Lung (tissue), 12 donors: Measurements from ENCODE around the gene BIRC7. TPM values are rescaled to one million over a fixed set of nuclear protein-coding genes. Genes with fewer than 3 reads are reported as not detected.
A peak's percentile ranks its signal among the peaks of the same experiment; 100 is the strongest.

Experiments used
- ATAC-seq: fragments of 200-7000 bp; cut with Tn5 transposase; one replicate; pipeline ENCODE4 v1.9.1; 2020; ENCODE audit warnings: moderate number of reproducible peaks; ENCODE audit not compliant: insufficient read depth, low FRiP score
- DNase-seq, 3 donors: peaks; one replicate each; pipeline ENCODE4 v3.0.0-alpha.2; 2013 to 2017
- H3K27ac ChIP-seq, 2 donors: one replicate each; pipeline ENCODE4 v1.5.1; 2013; ENCODE audit warnings: mild to moderate bottlenecking in 2 of 2, moderate library complexity in 2 of 2, control low read depth in 1 of 2, inconsistent platforms in 1 of 2, low read depth in 1 of 2, low read length in 1 of 2
- H3K27me3 ChIP-seq, 3 donors: one replicate each; pipeline ENCODE4 v1.5.1; 2013; ENCODE audit warnings: low read length in 2 of 3; ENCODE audit not compliant: control insufficient read depth in 3 of 3, insufficient read depth in 3 of 3
- H3K36me3 ChIP-seq, 4 donors: one replicate each; pipeline ENCODE4 v1.5.1; 2013; ENCODE audit warnings: low read length in 4 of 4, mild to moderate bottlenecking in 1 of 4, moderate library complexity in 1 of 4; ENCODE audit not compliant: control insufficient read depth in 4 of 4, insufficient read depth in 4 of 4
- H3K4me1 ChIP-seq, 5 donors: one replicate each; pipeline ENCODE4 v1.5.1; 2013; ENCODE audit warnings: low read length in 5 of 5, mild to moderate bottlenecking in 2 of 5, moderate library complexity in 1 of 5; ENCODE audit not compliant: control insufficient read depth in 5 of 5, insufficient read depth in 5 of 5
- H3K4me3 ChIP-seq: one replicate; pipeline ENCODE4 v1.5.1; 2013; ENCODE audit warnings: mild to moderate bottlenecking, control low read depth, moderate library complexity
- H3K9ac ChIP-seq, 2 donors: one replicate each; pipeline ENCODE4 v1.5.1; 2013; ENCODE audit warnings: low read length in 2 of 2, control low read depth in 1 of 2; ENCODE audit not compliant: insufficient read depth in 1 of 2
- H3K9me3 ChIP-seq, 4 donors: one replicate each; pipeline ENCODE4 v1.5.1; 2013; ENCODE audit warnings: low read length in 3 of 4, mild to moderate bottlenecking in 1 of 4, moderate library complexity in 1 of 4; ENCODE audit not compliant: control insufficient read depth in 4 of 4, insufficient read depth in 3 of 4
- WGBS, 2 donors: extraction: QIAGEN DNeasy Blood & Tissue Kit; methylation state at CpG; one replicate each; pipeline ENCODE4 v1.1.7; 2013; 5-methylcytosine and 5-hydroxymethylcytosine counted together
- polyA plus RNA-seq, 2 donors: library from polyadenylated mRNA; stranded (reverse); fragments of 200-250 nt; gene quantifications; one replicate each; pipeline ENCODE4 v1.2.1, GENCODE V29; 2013
- total RNA-seq, 2 donors: library from RNA; depleted of rRNA in 1 of 2; stranded (reverse); fragments of >200 nt in 1 of 2; gene quantifications; one replicate each; pipeline ENCODE4 v1.2.1, GENCODE V29; 2014 to 2021
- TF ChIP-seq, protein P1 (sequence below): IDR thresholded peaks from 2 replicates; pipeline ENCODE4 v1.5.1; 2012; ENCODE audit warnings: mild to moderate bottlenecking; ENCODE audit errors: control extremely low read depth, extremely low read depth
- donor health status: control.
- donor health status: control.
- donor health status: Bipolar disorder and iron deficiency.
- donor health status: healthy.
- donor health status: DM: yes; HTN: yes; CAD: no.

Gene BIRC7
- total and polyA plus RNA-seq, 4 donors = 0.57 to 1.2 (median 0.71) TPM; not detected in 1

- peak in 1 of 3 donors; percentile 38 for DNase-seq
- WGBS, 2 donors = 2% methylated on average over 81 of the region's 81 CpGs
- H3K27me3 ChIP-seq = peaks cover 0 to 2% (median 0%) of the 10 kb centered on the region in 3 donors
- peak overlapping the region; percentile 93 for H3K4me3 ChIP-seq
- peak overlapping the region; percentile 73 to 80 for H3K27ac ChIP-seq
- ATAC-seq = no peak
- TF ChIP-seq, protein P1, sequence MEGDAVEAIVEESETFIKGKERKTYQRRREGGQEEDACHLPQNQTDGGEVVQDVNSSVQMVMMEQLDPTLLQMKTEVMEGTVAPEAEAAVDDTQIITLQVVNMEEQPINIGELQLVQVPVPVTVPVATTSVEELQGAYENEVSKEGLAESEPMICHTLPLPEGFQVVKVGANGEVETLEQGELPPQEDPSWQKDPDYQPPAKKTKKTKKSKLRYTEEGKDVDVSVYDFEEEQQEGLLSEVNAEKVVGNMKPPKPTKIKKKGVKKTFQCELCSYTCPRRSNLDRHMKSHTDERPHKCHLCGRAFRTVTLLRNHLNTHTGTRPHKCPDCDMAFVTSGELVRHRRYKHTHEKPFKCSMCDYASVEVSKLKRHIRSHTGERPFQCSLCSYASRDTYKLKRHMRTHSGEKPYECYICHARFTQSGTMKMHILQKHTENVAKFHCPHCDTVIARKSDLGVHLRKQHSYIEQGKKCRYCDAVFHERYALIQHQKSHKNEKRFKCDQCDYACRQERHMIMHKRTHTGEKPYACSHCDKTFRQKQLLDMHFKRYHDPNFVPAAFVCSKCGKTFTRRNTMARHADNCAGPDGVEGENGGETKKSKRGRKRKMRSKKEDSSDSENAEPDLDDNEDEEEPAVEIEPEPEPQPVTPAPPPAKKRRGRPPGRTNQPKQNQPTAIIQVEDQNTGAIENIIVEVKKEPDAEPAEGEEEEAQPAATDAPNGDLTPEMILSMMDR = no peak
- no peaks in the 10 kb centered on the region for H3K9me3 ChIP-seq
- peak overlapping the region; percentile 26 to 67 for H3K9ac ChIP-seq
- peaks cover 5 to 18% (median 7%) of the 10 kb centered on the region in 5 donors for H3K4me1 ChIP-seq
- H3K36me3 ChIP-seq = peaks cover 7 to 34% (median 20%) of the 10 kb centered on the region in 4 donors
Measured at GRCh38 chr20:63215101-63216040, 20.3 kb upstream of the BIRC7 start.

- peak; percentile 96 for ATAC-seq
- peak; percentile 95 to 97 (median 96) for DNase-seq
- peaks cover 7 to 29% (median 17%) of the 10 kb centered on the region in 4 donors for H3K36me3 ChIP-seq
- H3K9me3 ChIP-seq = peaks cover 0 to 3% (median 0%) of the 10 kb centered on the region in 4 donors
- H3K27me3 ChIP-seq = peaks cover 0 to 5% (median 0%) of the 10 kb centered on the region in 3 donors
- peak within 1 kb of the TSS; percentile 26 to 67 for H3K9ac ChIP-seq
- H3K27ac ChIP-seq = peak within 1 kb of the TSS; percentile 80 to 87
- H3K4me3 ChIP-seq = peak within 1 kb of the TSS; percentile 93
- H3K4me1 ChIP-seq = peaks cover 5 to 18% (median 7%) of the 10 kb centered on the region in 5 donors
- 1% methylated on average over 62 to 96 of the region's 96 CpGs for WGBS, 2 donors
- TF ChIP-seq, protein P1 = no peak
Measured at GRCh38 chr20:63216041-63216848, 19.5 kb upstream of the BIRC7 start, which contains the start of gene YTHDF1. YTHDF1 (minus strand) TSS chr20:63216131; CDS start chr20:63215892, 239 bp downstream.

DNA sequence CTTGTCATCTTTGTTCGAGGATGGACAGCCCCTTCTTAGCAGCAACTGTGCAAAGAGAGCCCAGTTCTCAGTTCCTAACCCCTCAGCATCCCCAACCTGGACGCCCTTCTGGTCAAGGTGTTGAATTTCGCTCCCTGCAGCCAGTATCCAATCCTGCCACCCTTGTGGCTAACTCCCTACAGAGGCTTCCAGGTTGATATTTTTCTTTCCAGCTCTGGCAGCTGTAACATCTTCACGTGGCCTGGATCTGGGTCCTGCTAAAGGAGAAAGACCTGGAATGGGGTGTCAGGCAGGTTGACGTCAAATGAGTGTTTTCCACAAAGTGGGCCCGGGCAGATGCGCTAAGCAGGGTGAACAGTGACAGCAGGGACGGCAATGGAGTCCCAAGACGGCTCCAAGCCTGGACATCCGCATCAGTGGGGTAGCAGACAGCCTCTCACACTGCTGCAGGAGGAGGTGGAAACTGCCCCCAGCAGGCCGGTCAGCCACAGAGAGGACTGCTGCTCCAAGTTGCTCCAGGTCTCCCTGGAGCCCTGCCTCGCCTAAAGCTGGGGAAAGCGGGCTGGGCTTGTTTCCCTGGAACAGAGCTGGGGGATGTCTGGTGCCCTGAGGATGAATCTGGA lies 18.7 kb upstream of the BIRC7 start:
- H3K4me3 ChIP-seq = no peak overlapping the region
- no peak for ATAC-seq
- H3K9me3 ChIP-seq = peaks cover 0 to 3% (median 0%) of the 10 kb centered on the region in 4 donors
- H3K27me3 ChIP-seq = peaks cover 0 to 5% (median 0%) of the 10 kb centered on the region in 3 donors
- TF ChIP-seq, protein P1 = no peak
- WGBS, 2 donors = 83 to 86% methylated on average over 13 of the region's 13 CpGs
- no peak overlapping the region for H3K9ac ChIP-seq
- DNase-seq = no peak
- H3K36me3 ChIP-seq = peaks cover 7 to 23% (median 14%) of the 10 kb centered on the region in 4 donors
- H3K27ac ChIP-seq = no peak overlapping the region
- H3K4me1 ChIP-seq = peaks cover 5 to 18% (median 7%) of the 10 kb centered on the region in 5 donors
